ENCODE measurements around the gene GPD1.
"Not testable (repeated sequence)": the region's sequence is repeated elsewhere in the genome, so short reads cannot be mapped to it uniquely, and the experiment has no call there.

GPD1 gene

GRCh38 chr12:50073712-50074111 is 30.1 kb upstream of the GPD1 start:
- no peak for DNase-seq (ENCODE audit: low read depth in 2 of 2)

GRCh38 chr12:50074936-50075807 is 28.6 kb upstream of the GPD1 start:
- DNase-seq (ENCODE audit: low read depth in 2 of 2), result peak; percentile 48 to 59

- DNase-seq (ENCODE audit: low read depth in 2 of 2), result no peak
Measured at GRCh38 chr12:50075808-50076170, 28.0 kb upstream of the GPD1 start.

- no peak for DNase-seq (ENCODE audit: low read depth in 2 of 2)
Measured at GRCh38 chr12:50077099-50077498, 26.7 kb upstream of the GPD1 start.

- no peak for DNase-seq (ENCODE audit: low read depth in 2 of 2)
Measured at GRCh38 chr12:50078281-50078680, 25.5 kb upstream of the GPD1 start.

- no peak for DNase-seq (ENCODE audit: low read depth in 2 of 2)
Measured at GRCh38 chr12:50079771-50080170, 24.0 kb upstream of the GPD1 start.

- no peak for DNase-seq (ENCODE audit: low read depth in 2 of 2)
Measured at GRCh38 chr12:50081096-50081808, 22.6 kb upstream of the GPD1 start.

- DNase-seq (ENCODE audit: low read depth in 2 of 2), result no peak
Measured at GRCh38 chr12:50082644-50083043, 21.2 kb upstream of the GPD1 start.

GRCh38 chr12:50083301-50083700 is 20.5 kb upstream of the GPD1 start:
- DNase-seq (ENCODE audit: low read depth in 2 of 2), result no peak

- DNase-seq (ENCODE audit: low read depth in 2 of 2), result not testable (repeated sequence)
Measured at GRCh38 chr12:50084409-50084774, 19.4 kb upstream of the GPD1 start.

- DNase-seq (ENCODE audit: low read depth in 2 of 2), result peak; percentile 87 to 88
Measured at GRCh38 chr12:50084775-50085614, 18.8 kb upstream of the GPD1 start, which contains the start of gene SMARCD1. SMARCD1 (plus strand) TSS chr12:50085342; CDS start chr12:50085370, 28 bp downstream.

GRCh38 chr12:50085615-50086072 is 18.2 kb upstream of the GPD1 start:
- DNase-seq (ENCODE audit: low read depth in 2 of 2), result no peak

GRCh38 chr12:50086148-50086547 is 17.7 kb upstream of the GPD1 start:
- DNase-seq (ENCODE audit: low read depth in 2 of 2), result no peak

GRCh38 chr12:50087151-50087550 is 16.7 kb upstream of the GPD1 start:
- DNase-seq (ENCODE audit: low read depth in 2 of 2), result no peak

GRCh38 chr12:50087995-50088394 is 15.8 kb upstream of the GPD1 start:
- DNase-seq (ENCODE audit: low read depth in 2 of 2), result no peak

GRCh38 chr12:50088577-50089335 is 15.1 kb upstream of the GPD1 start:
- DNase-seq (ENCODE audit: low read depth in 2 of 2), result no peak

GRCh38 chr12:50089730-50090129 is 14.1 kb upstream of the GPD1 start:
- DNase-seq (ENCODE audit: low read depth in 2 of 2), result no peak

GRCh38 chr12:50090391-50090790 is 13.4 kb upstream of the GPD1 start:
- DNase-seq (ENCODE audit: low read depth in 2 of 2), result no peak

GRCh38 chr12:50097952-50098351 is 5.9 kb upstream of the GPD1 start:
- DNase-seq (ENCODE audit: low read depth in 2 of 2), result no peak

GRCh38 chr12:50099302-50100008 is 4.4 kb upstream of the GPD1 start:
- DNase-seq (ENCODE audit: low read depth in 2 of 2), result no peak

- DNase-seq (ENCODE audit: low read depth in 2 of 2), result no peak
Measured at GRCh38 chr12:50100561-50100960, 3.2 kb upstream of the GPD1 start.
